ENCODE data around the gene GALNT11.
"Not testable (repeated sequence)": the region's sequence is repeated elsewhere in the genome, so short reads cannot be mapped to it uniquely, and the experiment has no call there.

GALNT11 gene

GRCh38 chr7:152078786-152079185 lies 53.3 kb downstream of the GALNT11 start:
- no peak for DNase-seq (ENCODE audit: low read depth, low spot score)
- Histone ChIP-seq H3K9me3 (ENCODE audit: insufficient read depth, low read length) (peaks cover 9% of the 10 kb centered on the region; the same call in 1 of the 2 replicates), H3K27me3 (ENCODE audit: insufficient read depth, insufficient read length) (no peaks in the 10 kb centered on the region), H3K4me3 (ENCODE audit: insufficient read length, low read depth) (no peak overlapping the region), H3K9ac (ENCODE audit: insufficient read length, low read depth) (no peak overlapping the region), H3K36me3 (ENCODE audit: insufficient read depth, insufficient read length, low read length) (no peaks in the 10 kb centered on the region), H3K4me1 (ENCODE audit: insufficient read depth, insufficient read length) (peaks cover 3% of the 10 kb centered on the region)
- TF ChIP-seq SUZ12 (IDR thresholded peaks at IDR 0.05; ENCODE audit: extremely low read depth, insufficient read depth, insufficient read length) (no peak), ZNF274 (IDR thresholded peaks at IDR 0.05; ENCODE audit: low read depth, low read length) (no peak), YY1 (IDR thresholded peaks at IDR 0.05; ENCODE audit: insufficient read depth, insufficient read length) (no peak)

GRCh38 chr7:152081088-152081487 lies 55.6 kb downstream of the GALNT11 start:
- H3K4me3 ChIP-seq (ENCODE audit: insufficient read length, low read depth): no peak overlapping the region
- no peaks in the 10 kb centered on the region for H3K4me1 ChIP-seq (ENCODE audit: insufficient read depth, insufficient read length)
- no peaks in the 10 kb centered on the region for H3K36me3 ChIP-seq (ENCODE audit: insufficient read depth, insufficient read length, low read length)
- DNase-seq (ENCODE audit: low read depth, low spot score): no peak
- H3K9me3 ChIP-seq (ENCODE audit: insufficient read depth, low read length): peaks cover 9% of the 10 kb centered on the region; the same call in 1 of the 2 replicates
- TF ChIP-seq YY1 (IDR thresholded peaks at IDR 0.05; ENCODE audit: insufficient read depth, insufficient read length): no peak
- TF ChIP-seq ZNF274 (IDR thresholded peaks at IDR 0.05; ENCODE audit: low read depth, low read length): no peak
- no peak for TF ChIP-seq SUZ12 (IDR thresholded peaks at IDR 0.05; ENCODE audit: extremely low read depth, insufficient read depth, insufficient read length)
- no peaks in the 10 kb centered on the region for H3K27me3 ChIP-seq (ENCODE audit: insufficient read depth, insufficient read length)
- H3K9ac ChIP-seq (ENCODE audit: insufficient read length, low read depth): no peak overlapping the region

GRCh38 chr7:152082073-152082721 lies 56.7 kb downstream of the GALNT11 start:
- not testable (repeated sequence) for H3K27me3 ChIP-seq (ENCODE audit: insufficient read depth, insufficient read length); H3K9me3 ChIP-seq (ENCODE audit: insufficient read depth, low read length); DNase-seq (ENCODE audit: low read depth, low spot score); H3K4me3 ChIP-seq (ENCODE audit: insufficient read length, low read depth); H3K36me3 ChIP-seq (ENCODE audit: insufficient read depth, insufficient read length, low read length); H3K9ac ChIP-seq (ENCODE audit: insufficient read length, low read depth); H3K4me1 ChIP-seq (ENCODE audit: insufficient read depth, insufficient read length)

GRCh38 chr7:152085131-152085530 lies 59.7 kb downstream of the GALNT11 start:
- no peak for DNase-seq (ENCODE audit: low read depth, low spot score)
- no peaks in the 10 kb centered on the region for H3K4me1 ChIP-seq (ENCODE audit: insufficient read depth, insufficient read length)
- no peak overlapping the region for H3K4me3 ChIP-seq (ENCODE audit: insufficient read length, low read depth)
- no peaks in the 10 kb centered on the region for H3K27me3 ChIP-seq (ENCODE audit: insufficient read depth, insufficient read length)
- H3K36me3 ChIP-seq (ENCODE audit: insufficient read depth, insufficient read length, low read length): no peaks in the 10 kb centered on the region
- peaks cover 36% of the 10 kb centered on the region for H3K9me3 ChIP-seq (ENCODE audit: insufficient read depth, low read length)
- TF ChIP-seq ZNF274 (IDR thresholded peaks at IDR 0.05; ENCODE audit: low read depth, low read length): no peak
- no peak for TF ChIP-seq SUZ12 (IDR thresholded peaks at IDR 0.05; ENCODE audit: extremely low read depth, insufficient read depth, insufficient read length)
- TF ChIP-seq YY1 (IDR thresholded peaks at IDR 0.05; ENCODE audit: insufficient read depth, insufficient read length): no peak
- H3K9ac ChIP-seq (ENCODE audit: insufficient read length, low read depth): no peak overlapping the region

DNA sequence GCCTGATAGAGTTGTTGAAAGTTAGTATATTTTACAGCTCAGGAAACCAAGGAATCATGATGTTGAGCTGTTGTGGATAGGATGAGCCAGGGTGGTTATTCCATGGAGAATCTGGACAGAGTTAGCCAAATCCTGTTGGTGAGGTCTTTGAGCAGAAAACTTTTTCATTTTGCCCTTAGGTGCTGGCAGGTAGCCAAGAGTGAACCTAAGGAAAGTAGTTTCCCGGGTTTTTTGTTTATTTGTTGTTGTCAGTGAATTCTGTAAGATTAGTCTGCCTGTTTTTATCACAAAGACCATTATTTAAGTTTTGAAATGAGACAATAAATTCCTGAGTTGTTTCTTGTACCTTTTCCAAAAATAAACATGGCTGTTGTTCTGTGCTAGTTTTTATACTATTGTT lies 61.0 kb downstream of the GALNT11 start:
- TF ChIP-seq ZNF274 (IDR thresholded peaks at IDR 0.05; ENCODE audit: low read depth, low read length) (no peak), SUZ12 (IDR thresholded peaks at IDR 0.05; ENCODE audit: extremely low read depth, insufficient read depth, insufficient read length) (no peak), YY1 (IDR thresholded peaks at IDR 0.05; ENCODE audit: insufficient read depth, insufficient read length) (no peak)
- Histone ChIP-seq H3K9ac (ENCODE audit: insufficient read length, low read depth) (no peak overlapping the region), H3K4me1 (ENCODE audit: insufficient read depth, insufficient read length) (no peaks in the 10 kb centered on the region), H3K27me3 (ENCODE audit: insufficient read depth, insufficient read length) (no peaks in the 10 kb centered on the region), H3K4me3 (ENCODE audit: insufficient read length, low read depth) (no peak overlapping the region), H3K9me3 (ENCODE audit: insufficient read depth, low read length) (peaks cover 35% of the 10 kb centered on the region), H3K36me3 (ENCODE audit: insufficient read depth, insufficient read length, low read length) (no peaks in the 10 kb centered on the region)
- no peak for DNase-seq (ENCODE audit: low read depth, low spot score)

GRCh38 chr7:152089183-152089582 lies 63.7 kb downstream of the GALNT11 start:
- Histone ChIP-seq H3K4me3 (ENCODE audit: insufficient read length, low read depth) (no peak overlapping the region), H3K9me3 (ENCODE audit: insufficient read depth, low read length) (peaks cover 28% of the 10 kb centered on the region), H3K27me3 (ENCODE audit: insufficient read depth, insufficient read length) (no peaks in the 10 kb centered on the region), H3K9ac (ENCODE audit: insufficient read length, low read depth) (no peak overlapping the region), H3K36me3 (ENCODE audit: insufficient read depth, insufficient read length, low read length) (no peaks in the 10 kb centered on the region), H3K4me1 (ENCODE audit: insufficient read depth, insufficient read length) (no peaks in the 10 kb centered on the region)
- TF ChIP-seq YY1 (IDR thresholded peaks at IDR 0.05; ENCODE audit: insufficient read depth, insufficient read length) (no peak), SUZ12 (IDR thresholded peaks at IDR 0.05; ENCODE audit: extremely low read depth, insufficient read depth, insufficient read length) (no peak), ZNF274 (IDR thresholded peaks at IDR 0.05; ENCODE audit: low read depth, low read length) (no peak)
- no peak for DNase-seq (ENCODE audit: low read depth, low spot score)

DNA sequence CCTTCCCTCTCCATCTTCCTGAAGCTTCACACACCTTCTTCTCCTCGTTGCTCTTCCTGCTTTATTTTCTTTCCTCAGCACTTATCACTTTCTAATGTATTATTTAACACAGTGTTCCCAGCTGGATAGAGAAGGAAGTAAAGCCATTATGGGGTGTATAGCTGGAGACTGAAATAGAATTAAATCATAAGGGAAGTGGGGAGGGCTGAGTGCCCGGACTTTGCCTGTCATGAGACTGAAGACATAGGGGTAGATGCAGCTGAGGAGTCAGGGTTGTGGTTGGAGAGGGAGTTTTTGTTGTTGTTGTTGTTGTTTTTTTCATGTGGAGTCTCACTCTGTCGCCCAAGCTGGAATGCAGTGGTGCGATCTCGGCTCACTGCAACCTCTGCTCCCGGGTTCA lies 65.3 kb downstream of the GALNT11 start:
- H3K27me3 ChIP-seq (ENCODE audit: insufficient read depth, insufficient read length): no peaks in the 10 kb centered on the region

More for the DNA sequence above, 65.3 kb downstream of the GALNT11 start:
- Histone ChIP-seq H3K9ac (ENCODE audit: insufficient read length, low read depth) (no peak overlapping the region), H3K36me3 (ENCODE audit: insufficient read depth, insufficient read length, low read length) (no peaks in the 10 kb centered on the region), H3K4me1 (ENCODE audit: insufficient read depth, insufficient read length) (no peaks in the 10 kb centered on the region), H3K9me3 (ENCODE audit: insufficient read depth, low read length) (peaks cover 28% of the 10 kb centered on the region), H3K4me3 (ENCODE audit: insufficient read length, low read depth) (no peak overlapping the region)
- no peak for DNase-seq (ENCODE audit: low read depth, low spot score)
- TF ChIP-seq SUZ12 (IDR thresholded peaks at IDR 0.05; ENCODE audit: extremely low read depth, insufficient read depth, insufficient read length) (no peak), YY1 (IDR thresholded peaks at IDR 0.05; ENCODE audit: insufficient read depth, insufficient read length) (no peak), ZNF274 (IDR thresholded peaks at IDR 0.05; ENCODE audit: low read depth, low read length) (no peak)

Measured in NT2/D1 (cell line).